H1 (cell line): Measurements from ENCODE around the gene PDE6B. TPM values are rescaled to one million over a fixed set of nuclear protein-coding genes. Genes with fewer than 3 reads are reported as not detected.

ENCODE experiments used
- CTCF ChIA-PET: fragments of 300-600 bp; sonication (Branson Sonifier 250); formaldehyde crosslinking; loops from one replicate; lab custom pipeline; 2021; ENCODE audit not compliant: partially characterized antibody; lab: Charles Lee
- POLR2A ChIA-PET: fragments of 300-600 bp; sonication (Branson Sonifier 250); formaldehyde crosslinking; loops from one replicate; lab custom pipeline; 2021; ENCODE audit warnings: inconsistent platforms; ENCODE audit not compliant: partially characterized antibody; lab: Charles Lee
- DNase-seq, 2 experiments: peaks; one replicate each; pipeline versions ENCODE4 v3.0.0 to v3.0.0-alpha.2; 2010 to 2022; ENCODE audit warnings: low spot score in 2 of 2, low read depth in 1 of 2, mixed read lengths in 1 of 2
- FAIRE-seq: peaks from 2 replicates; lab custom pipeline; 2011; peaks lifted over from hg19 to GRCh38; lab: Jason Lieb, UNC
- H2AFZ ChIP-seq: 2 replicates; pipeline ENCODE4 v1.8.1; 2012; ENCODE audit warnings: low read length, inconsistent platforms
- H2AK5ac ChIP-seq: 2 replicates; pipeline ENCODE4 v1.6.1; 2013; ENCODE audit warnings: low read depth, low read length
- H2BK120ac ChIP-seq: replicated peaks from 2 replicates; pipeline ENCODE3; 2013; ENCODE audit warnings: low read depth, low read length, inconsistent platforms
- H2BK12ac ChIP-seq: 2 replicates; pipeline ENCODE4 v1.6.1; 2013; ENCODE audit warnings: low read depth, low read length
- H2BK15ac ChIP-seq: 2 replicates; pipeline ENCODE4 v1.6.1; 2013; ENCODE audit warnings: low read length
- H2BK20ac ChIP-seq: 2 replicates; pipeline ENCODE4 v1.6.1; 2013; ENCODE audit warnings: low read length
- H2BK5ac ChIP-seq: 2 replicates; pipeline ENCODE4 v1.6.1; 2013; ENCODE audit warnings: low read depth, low read length
- H3K14ac ChIP-seq: 2 replicates; pipeline ENCODE4 v1.6.1; 2013; ENCODE audit warnings: inconsistent platforms; ENCODE audit not compliant: insufficient read length
- H3K18ac ChIP-seq: 2 replicates; pipeline ENCODE4 v1.6.1; 2013; ENCODE audit warnings: low read length; ENCODE audit errors: extremely low read depth
- H3K23ac ChIP-seq: 2 replicates; pipeline ENCODE4 v1.6.1; 2013; ENCODE audit warnings: inconsistent platforms; ENCODE audit not compliant: insufficient read length
- H3K23me2 ChIP-seq: 2 replicates; pipeline ENCODE4 v1.6.1; 2013; ENCODE audit warnings: low read depth, low read length
- H3K27ac ChIP-seq: 2 replicates; pipeline ENCODE4 v1.6.1; 2011; ENCODE audit warnings: low read depth, low read length, inconsistent platforms
- H3K27me3 ChIP-seq, 4 experiments: replicated peaks in 1 of 4; 1 replicate in 1 of 4; 2 replicates in 3 of 4; pipeline versions ENCODE4 v1.6.1 to v1.8.1; 2011 to 2013; ENCODE audit warnings: low read length in 3 of 4, mild to moderate bottlenecking in 3 of 4, inconsistent platforms in 2 of 4, mixed read lengths in 2 of 4, moderate library complexity in 1 of 4; ENCODE audit not compliant: control insufficient read depth in 3 of 4, insufficient read depth in 3 of 4; ENCODE audit errors: extremely low read depth in 1 of 4
- H3K36me3 ChIP-seq, 4 experiments: 2 replicates each; pipeline versions ENCODE4 v1.6.1 to v1.8.1; 2011 to 2013; ENCODE audit warnings: mild to moderate bottlenecking in 4 of 4, low read length in 3 of 4, moderate library complexity in 2 of 4, control low read depth in 1 of 4, inconsistent platforms in 1 of 4; ENCODE audit not compliant: insufficient read depth in 4 of 4, control insufficient read depth in 2 of 4
- H3K4ac ChIP-seq: replicated peaks from 2 replicates; pipeline ENCODE3; 2013; ENCODE audit warnings: low read length, low read depth, mixed read lengths, inconsistent platforms; ENCODE audit not compliant: insufficient read length
- H3K4me1 ChIP-seq, 4 experiments: replicated peaks in 1 of 4; 1 replicate in 1 of 4; 2 replicates in 3 of 4; pipeline versions ENCODE4 v1.6.1 to v1.8.1; 2011 to 2013; ENCODE audit warnings: low read length in 3 of 4, inconsistent platforms in 2 of 4, mixed read lengths in 1 of 4; ENCODE audit not compliant: insufficient read depth in 4 of 4, control insufficient read depth in 3 of 4
- H3K4me2 ChIP-seq, 2 experiments: 2 replicates each; pipeline versions ENCODE4 v1.6.1 to v1.8.1; 2011 to 2013; ENCODE audit warnings: low read depth in 2 of 2, low read length in 2 of 2, control low read depth in 1 of 2, inconsistent platforms in 1 of 2, mild to moderate bottlenecking in 1 of 2; ENCODE audit not compliant: insufficient read depth in 1 of 2
- H3K4me3 ChIP-seq, 4 experiments: fragments of 200-600, 300-600 bp in 1 of 4; sonication (generic), shearing (Covaris generic), sonication (Bioruptor Twin) in 1 of 4; 2 replicates each; pipeline versions ENCODE4 v1.5.1 to v1.8.1; 2011 to 2016; ENCODE audit warnings: low read length in 4 of 4, low read depth in 3 of 4, control low read depth in 2 of 4, inconsistent platforms in 2 of 4, mild to moderate bottlenecking in 2 of 4, mixed read lengths in 1 of 4, moderate library complexity in 1 of 4; ENCODE audit not compliant: insufficient read depth in 2 of 4; ENCODE audit errors: extremely low read depth in 1 of 4
- H3K56ac ChIP-seq: replicated peaks from 2 replicates; pipeline ENCODE3; 2013; ENCODE audit warnings: low read depth, mild to moderate bottlenecking, mixed read lengths, low read length, inconsistent platforms; ENCODE audit not compliant: insufficient read length
- H3K79me1 ChIP-seq: 2 replicates; pipeline ENCODE4 v1.6.1; 2013; ENCODE audit warnings: low read depth, low read length, control low read depth
- H3K79me2 ChIP-seq, 2 experiments: 2 replicates each; pipeline versions ENCODE4 v1.6.1 to v1.8.1; 2012 to 2013; ENCODE audit warnings: low read length in 2 of 2, mild to moderate bottlenecking in 2 of 2, inconsistent platforms in 1 of 2; ENCODE audit not compliant: insufficient read depth in 2 of 2, control insufficient read depth in 1 of 2
- H3K9ac ChIP-seq, 4 experiments: replicated peaks in 1 of 4; 1 replicate in 1 of 4; 2 replicates in 3 of 4; pipeline versions ENCODE4 v1.6.1 to v1.8.1; 2011 to 2013; ENCODE audit warnings: low read depth in 3 of 4, low read length in 3 of 4, control low read depth in 2 of 4, mild to moderate bottlenecking in 2 of 4, moderate library complexity in 2 of 4, inconsistent platforms in 1 of 4; ENCODE audit errors: extremely low read depth in 1 of 4
- H3K9me3 ChIP-seq, 2 experiments: 2 replicates each; pipeline versions ENCODE4 v1.6.1 to v1.8.1; 2012 to 2013; ENCODE audit warnings: mild to moderate bottlenecking in 2 of 2, moderate library complexity in 2 of 2, control low read depth in 1 of 2, inconsistent platforms in 1 of 2, low read depth in 1 of 2, low read length in 1 of 2, mixed read lengths in 1 of 2; ENCODE audit not compliant: insufficient read depth in 2 of 2
- H4K20me1 ChIP-seq, 2 experiments: replicated peaks in 1 of 2; 2 replicates each; pipeline versions ENCODE3 to v1.8.1; 2011 to 2013; ENCODE audit warnings: inconsistent platforms in 2 of 2, low read length in 2 of 2, mild to moderate bottlenecking in 1 of 2; ENCODE audit not compliant: insufficient read depth in 2 of 2, control insufficient read depth in 1 of 2
- H4K5ac ChIP-seq: 2 replicates; pipeline ENCODE4 v1.6.1; 2013; ENCODE audit warnings: low read length, low read depth, mixed read lengths, inconsistent platforms; ENCODE audit not compliant: insufficient read length
- H4K8ac ChIP-seq: 2 replicates; pipeline ENCODE4 v1.8.0; 2013; ENCODE audit warnings: mild to moderate bottlenecking, moderate library complexity, low read length, inconsistent platforms; ENCODE audit not compliant: insufficient read depth; ENCODE audit errors: extremely low read depth
- H4K91ac ChIP-seq: replicated peaks from 2 replicates; pipeline ENCODE3; 2013; ENCODE audit warnings: low read length, mixed read lengths, inconsistent platforms; ENCODE audit not compliant: insufficient read length
- SP2 ChIP-seq: IDR thresholded peaks from 2 replicates; pipeline ENCODE4 v1.6.1; 2012; ENCODE audit warnings: mild to moderate bottlenecking, low read length, inconsistent platforms
- WGBS, 2 experiments: shearing (Covaris generic) in 1 of 2; methylation state at CpG; one replicate each; pipeline versions ENCODE4 v1.1.6 to v1.1.7; 2013 to 2015; ENCODE audit warnings: low lambda C conversion rate in 2 of 2, mixed read lengths in 2 of 2, inconsistent platforms in 1 of 2, low coverage in 1 of 2, missing lambda C conversion rate in 1 of 2; ENCODE audit not compliant: insufficient replicate concordance in 2 of 2, insufficient coverage in 1 of 2, insufficient read length in 1 of 2; ENCODE audit errors: extremely low coverage in 1 of 2, missing lambda C conversion rate in 1 of 2; 5-methylcytosine and 5-hydroxymethylcytosine counted together
- polyA plus RNA-seq, 7 experiments: library from polyadenylated mRNA; depleted of rRNA in 3 of 7; stranded (reverse) in 5 of 7; unstranded in 2 of 7; fragments of >200 nt in 5 of 7; fragments of 200-250 nt in 2 of 7; gene quantifications; 1 replicate in 5 of 7; 2 replicates in 1 of 7; 4 replicates in 1 of 7; pipeline versions ENCODE4 v1.2.1 to v1.2.3, GENCODE V29; 2011 to 2013; ENCODE audit warnings: missing spikeins in 2 of 7, mixed read lengths in 2 of 7
- total RNA-seq: library from RNA; stranded (reverse); fragmentation: NEBNext Ultra II Directional; extraction: Animal tissue kit (Norgen Biotek cat#: 25700); gene quantifications from 2 replicates; pipeline ENCODE4 v1.2.1, GENCODE V29; 2021

Gene PDE6B
- total and polyA plus RNA-seq, 2 of the 8 experiments (the other 6 are each of a cell fraction or from before 2014, with no cell fraction given): 4.1 to 8.4 TPM

- Histone ChIP-seq H4K5ac (no peak overlapping the region), H3K4me3 (no peak overlapping the region), H3K4ac (no peak overlapping the region), H2BK5ac (no peak overlapping the region), H3K9me3 (peaks cover 10 to 11% of the 10 kb centered on the region in 2 experiments; a peak in 3 of 4 replicates), H2BK12ac (no peak overlapping the region), H3K79me2 (no peaks in the 10 kb centered on the region), H3K23me2 (no peaks in the 10 kb centered on the region), H3K56ac (no peak overlapping the region), H3K27me3 (no peaks in the 10 kb centered on the region; a peak in 1 of 7 replicates), H4K8ac (no peak overlapping the region), H3K36me3 (no peaks in the 10 kb centered on the region), H3K79me1 (no peaks in the 10 kb centered on the region), H3K9ac (no peak overlapping the region), H3K18ac (no peak overlapping the region), H3K27ac (no peak overlapping the region), H4K20me1 (peaks cover 0 to 2% of the 10 kb centered on the region in 2 experiments), H3K14ac (no peak overlapping the region), H2BK20ac (no peak overlapping the region), H3K4me1 (peaks cover 0 to 4% (median 3%) of the 10 kb centered on the region in 4 experiments; a peak in 4 of 7 replicates), H2AFZ (no peak overlapping the region), H2BK120ac (no peak overlapping the region), H2AK5ac (no peak overlapping the region), H4K91ac (no peak overlapping the region), H2BK15ac (no peak overlapping the region), H3K4me2 (no peak overlapping the region), H3K23ac (no peak overlapping the region)
- POLR2A ChIA-PET: no interaction called here
- 81% methylated on average over 19 of the region's 20 CpGs; no CpG with 5 or more reads in 1 of the 2 experiments for WGBS, 2 experiments
- no peak for TF ChIP-seq SP2
- DNase-seq (no peak), FAIRE-seq (no peak)
- CTCF ChIA-PET: interaction anchor here (1.3 to 1.6 kb wide), 3 partner anchors 26 to 64 kb away, joined by 3 to 4 read pairs (median 3); no protein-coding TSS in a partner anchor
Measured at GRCh38 chr4:629915-630641, 4.7 kb downstream of the PDE6B start.
